Progenitor cell of endocrine pancreas (in vitro differentiated cells): ENCODE data around the gene NAT14. TPM values are rescaled to one million over a fixed set of nuclear protein-coding genes. Genes with fewer than 3 reads are reported as not detected.

ENCODE experiments used
- DNase-seq: peaks from one replicate; pipeline ENCODE4 v3.0.0; 2021; ENCODE audit warnings: low spot score; ENCODE audit not compliant: unreplicated experiment
- H3K27ac Mint-ChIP-seq: 2 replicates; pipeline ENCODE4 v1.8.0; 2021; ENCODE audit warnings: mild to moderate bottlenecking, moderate library complexity, mixed read lengths
- H3K27me3 Mint-ChIP-seq: 2 replicates; pipeline ENCODE4 v1.8.0; 2021; ENCODE audit warnings: mixed read lengths
- H3K36me3 Mint-ChIP-seq: 2 replicates; pipeline ENCODE4 v1.8.0; 2022; ENCODE audit warnings: mixed read lengths; ENCODE audit not compliant: insufficient read depth
- H3K4me1 Mint-ChIP-seq: 2 replicates; pipeline ENCODE4 v1.8.0; 2021; ENCODE audit warnings: low read depth, mixed read lengths
- H3K4me3 Mint-ChIP-seq: 2 replicates; pipeline ENCODE4 v1.8.0; 2021; ENCODE audit warnings: low read depth, mild to moderate bottlenecking, moderate library complexity, mixed read lengths
- H3K9me3 Mint-ChIP-seq: 2 replicates; pipeline ENCODE4 v1.8.0; 2021; ENCODE audit warnings: low read depth, mixed read lengths
- CTCF ChIP-seq: fragments of 200-600 bp; sonication (generic); IDR thresholded peaks from one replicate; pipeline ENCODE4 v1.5.0; 2021; ENCODE audit warnings: antibody characterized with exemption, mild to moderate bottlenecking; ENCODE audit not compliant: unreplicated experiment
- total RNA-seq: library from RNA; stranded (reverse); gene quantifications from 2 replicates; pipeline ENCODE4 v1.2.1, GENCODE V29; 2021

NAT14 gene
- total RNA-seq, 1 donor from 2014 or later, result 69.7 TPM

- no peak for DNase-seq
- H3K27ac Mint-ChIP-seq, result peak overlapping the region; percentile 59
- H3K4me3 Mint-ChIP-seq, result peak overlapping the region; percentile 42
- TF ChIP-seq CTCF, result no peak
- H3K9me3 Mint-ChIP-seq, result no peaks in the 10 kb centered on the region
- H3K27me3 Mint-ChIP-seq, result no peaks in the 10 kb centered on the region
- peaks cover 6% of the 10 kb centered on the region for H3K36me3 Mint-ChIP-seq
- peaks cover 12% of the 10 kb centered on the region for H3K4me1 Mint-ChIP-seq
Measured at GRCh38 chr19:55479451-55480230, 5.3 kb upstream of the NAT14 start.

GRCh38 chr19:55481148-55481793 is 3.7 kb upstream of the NAT14 start:
- Mint-ChIP-seq H3K36me3 (peaks cover 6% of the 10 kb centered on the region), H3K27ac (no peak overlapping the region), H3K4me3 (no peak overlapping the region), H3K9me3 (no peaks in the 10 kb centered on the region), H3K27me3 (no peaks in the 10 kb centered on the region), H3K4me1 (peaks cover 17% of the 10 kb centered on the region)
- TF ChIP-seq CTCF, result no peak
- DNase-seq, result no peak

- Mint-ChIP-seq H3K4me1 (peaks cover 17% of the 10 kb centered on the region), H3K9me3 (no peaks in the 10 kb centered on the region), H3K4me3 (no peak overlapping the region), H3K27ac (no peak overlapping the region), H3K36me3 (peaks cover 6% of the 10 kb centered on the region), H3K27me3 (no peaks in the 10 kb centered on the region)
- no peak for DNase-seq
- no peak for TF ChIP-seq CTCF
Measured at GRCh38 chr19:55481794-55482155, 3.2 kb upstream of the NAT14 start.

DNA sequence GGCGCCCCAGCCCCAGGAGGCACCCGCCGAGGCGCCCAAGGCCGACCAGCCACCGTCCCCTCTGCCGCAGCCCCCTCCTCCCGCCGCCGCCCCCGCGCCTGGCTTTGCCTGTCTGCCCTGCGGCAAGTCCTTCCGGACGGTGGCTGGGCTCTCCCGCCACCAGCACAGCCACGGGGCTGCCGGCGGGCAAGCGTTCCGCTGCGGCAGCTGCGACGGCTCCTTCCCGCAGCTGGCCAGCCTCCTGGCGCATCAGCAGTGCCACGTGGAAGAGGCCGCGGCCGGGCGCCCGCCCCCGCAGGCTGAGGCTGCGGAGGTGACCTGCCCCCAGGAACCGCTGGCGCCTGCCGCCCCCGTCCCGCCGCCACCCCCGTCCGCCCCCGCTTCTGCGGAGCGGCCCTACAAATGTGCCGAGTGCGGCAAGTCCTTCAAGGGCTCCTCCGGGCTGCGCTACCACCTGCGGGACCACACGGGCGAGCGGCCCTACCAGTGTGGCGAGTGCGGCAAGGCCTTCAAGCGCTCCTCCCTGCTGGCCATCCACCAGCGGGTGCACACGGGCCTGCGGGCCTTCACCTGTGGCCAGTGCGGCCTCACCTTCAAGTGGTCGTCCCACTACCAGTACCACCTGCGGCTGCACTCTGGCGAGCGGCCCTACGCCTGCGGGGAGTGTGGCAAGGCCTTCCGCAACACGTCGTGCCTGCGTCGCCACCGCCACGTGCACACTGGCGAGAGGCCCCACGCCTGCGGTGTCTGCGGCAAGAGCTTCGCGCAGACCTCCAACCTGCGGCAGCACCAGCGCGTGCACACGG is 2.6 kb upstream of the NAT14 start:
- H3K27me3 Mint-ChIP-seq, result no peaks in the 10 kb centered on the region
- peaks cover 6% of the 10 kb centered on the region for H3K36me3 Mint-ChIP-seq
- H3K4me1 Mint-ChIP-seq, result peaks cover 18% of the 10 kb centered on the region
- no peaks in the 10 kb centered on the region for H3K9me3 Mint-ChIP-seq
- no peak for TF ChIP-seq CTCF
- H3K27ac Mint-ChIP-seq, result no peak overlapping the region
- no peak for DNase-seq
- H3K4me3 Mint-ChIP-seq, result no peak overlapping the region

GRCh38 chr19:55482967-55483705 is 1.9 kb upstream of the NAT14 start:
- Mint-ChIP-seq H3K27me3 (no peaks in the 10 kb centered on the region), H3K36me3 (peaks cover 6% of the 10 kb centered on the region), H3K27ac (no peak overlapping the region), H3K4me1 (peaks cover 16% of the 10 kb centered on the region), H3K9me3 (no peaks in the 10 kb centered on the region), H3K4me3 (no peak overlapping the region)
- TF ChIP-seq CTCF, result no peak
- DNase-seq, result no peak
